Renal pelvis (tissue), 4 donors: ENCODE measurements around the gene ALPP. TPM values are rescaled to one million over a fixed set of nuclear protein-coding genes. Genes with fewer than 3 reads are reported as not detected.
"Not testable (repeated sequence)": the region's sequence is repeated elsewhere in the genome, so short reads cannot be mapped to it uniquely, and the experiment has no call there.

ENCODE experiments used
- DNase-seq: peaks from one replicate; pipeline ENCODE4 v3.0.0-alpha.2; 2013
- polyA plus RNA-seq, 3 donors: library from polyadenylated mRNA; unstranded; fragments of 120-200 nt; gene quantifications; one replicate each; pipeline ENCODE4 v1.2.1, GENCODE V29; 2013; ENCODE audit not compliant: insufficient read length in 3 of 3

The ALPP gene
- polyA plus RNA-seq, 3 donors, result not detected

DNA sequence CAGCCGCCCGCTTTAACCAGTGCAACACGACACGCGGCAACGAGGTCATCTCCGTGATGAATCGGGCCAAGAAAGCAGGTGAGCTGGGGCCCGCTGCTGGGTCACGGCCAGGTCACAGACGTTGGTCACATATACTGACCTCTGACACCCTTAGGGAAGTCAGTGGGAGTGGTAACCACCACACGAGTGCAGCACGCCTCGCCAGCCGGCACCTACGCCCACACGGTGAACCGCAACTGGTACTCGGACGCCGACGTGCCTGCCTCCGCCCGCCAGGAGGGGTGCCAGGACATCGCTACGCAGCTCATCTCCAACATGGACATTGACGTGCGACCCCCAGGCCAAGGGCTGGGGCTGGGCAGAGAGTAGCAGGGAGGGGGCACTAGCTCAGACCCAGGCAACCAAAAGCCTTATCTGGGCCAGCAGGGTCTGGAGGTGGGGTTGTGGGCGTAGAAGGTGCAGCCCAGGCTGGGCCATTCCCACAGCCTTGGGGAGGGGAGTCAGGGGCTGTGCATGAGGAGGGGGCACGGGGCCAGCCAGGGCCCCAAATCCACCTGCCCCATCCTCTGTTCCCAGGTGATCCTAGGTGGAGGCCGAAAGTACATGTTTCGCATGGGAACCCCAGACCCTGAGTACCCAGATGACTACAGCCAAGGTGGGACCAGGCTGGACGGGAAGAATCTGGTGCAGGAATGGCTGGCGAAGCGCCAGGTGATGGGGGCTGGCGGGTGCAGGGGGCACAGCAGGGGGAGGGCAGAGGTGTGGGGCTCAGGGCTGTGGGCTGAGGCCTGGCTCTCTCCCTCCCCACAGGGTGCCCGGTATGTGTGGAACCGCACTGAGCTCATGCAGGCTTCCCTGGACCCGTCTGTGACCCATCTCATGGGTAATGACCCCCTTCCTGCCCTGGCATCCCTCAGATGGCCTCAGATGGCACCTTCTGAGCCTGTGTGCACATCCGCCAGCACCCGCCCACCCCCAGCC, 1.3 kb downstream of the ALPP start:
- not testable (repeated sequence) for DNase-seq

- not testable (repeated sequence) for DNase-seq
Observed at GRCh38 chr2:232381204-232382031, 2.9 kb downstream of the ALPP start.

- no peak for DNase-seq
Observed at GRCh38 chr2:232382331-232383225, 4.0 kb downstream of the ALPP start.

- no peak for DNase-seq
Observed at GRCh38 chr2:232384466-232384865, 5.9 kb downstream of the ALPP start.

DNA sequence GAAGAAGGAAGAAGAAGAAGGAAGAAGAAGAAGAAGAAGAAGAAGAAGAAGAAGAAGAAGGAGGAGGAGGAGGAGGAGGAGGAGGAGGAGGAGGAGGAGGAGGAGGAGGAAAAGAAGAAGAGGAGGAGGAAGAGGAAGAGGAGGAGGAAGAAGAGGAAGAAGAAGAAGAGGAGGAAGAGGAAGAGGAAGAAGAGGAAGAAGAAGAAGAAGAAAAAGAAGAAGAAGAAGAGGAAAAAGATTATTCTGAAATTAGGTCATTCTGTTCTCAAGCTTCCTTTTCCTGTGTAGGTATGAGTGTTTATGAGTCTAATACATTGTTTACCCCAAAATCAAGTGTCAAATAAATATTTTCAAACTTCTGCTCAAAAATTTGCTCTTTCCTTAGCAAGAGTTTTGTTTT, 6.5 kb downstream of the ALPP start:
- not testable (repeated sequence) for DNase-seq

- DNase-seq, result no peak
Observed at GRCh38 chr2:232385660-232386489, 7.3 kb downstream of the ALPP start.

DNA sequence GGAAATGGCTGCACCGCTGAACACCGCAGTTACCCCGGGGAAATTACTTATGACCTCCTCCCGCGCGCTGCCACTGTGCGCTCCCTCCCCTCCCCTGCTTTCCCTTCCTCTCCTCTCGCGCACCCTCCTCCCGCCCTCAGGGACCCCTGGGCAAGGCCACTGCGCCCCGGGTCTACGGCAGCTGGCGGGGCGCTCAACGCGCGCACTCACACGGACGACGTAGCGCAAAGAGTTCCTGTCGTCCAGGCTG, 7.9 kb downstream of the ALPP start:
- DNase-seq, result no peak

DNA sequence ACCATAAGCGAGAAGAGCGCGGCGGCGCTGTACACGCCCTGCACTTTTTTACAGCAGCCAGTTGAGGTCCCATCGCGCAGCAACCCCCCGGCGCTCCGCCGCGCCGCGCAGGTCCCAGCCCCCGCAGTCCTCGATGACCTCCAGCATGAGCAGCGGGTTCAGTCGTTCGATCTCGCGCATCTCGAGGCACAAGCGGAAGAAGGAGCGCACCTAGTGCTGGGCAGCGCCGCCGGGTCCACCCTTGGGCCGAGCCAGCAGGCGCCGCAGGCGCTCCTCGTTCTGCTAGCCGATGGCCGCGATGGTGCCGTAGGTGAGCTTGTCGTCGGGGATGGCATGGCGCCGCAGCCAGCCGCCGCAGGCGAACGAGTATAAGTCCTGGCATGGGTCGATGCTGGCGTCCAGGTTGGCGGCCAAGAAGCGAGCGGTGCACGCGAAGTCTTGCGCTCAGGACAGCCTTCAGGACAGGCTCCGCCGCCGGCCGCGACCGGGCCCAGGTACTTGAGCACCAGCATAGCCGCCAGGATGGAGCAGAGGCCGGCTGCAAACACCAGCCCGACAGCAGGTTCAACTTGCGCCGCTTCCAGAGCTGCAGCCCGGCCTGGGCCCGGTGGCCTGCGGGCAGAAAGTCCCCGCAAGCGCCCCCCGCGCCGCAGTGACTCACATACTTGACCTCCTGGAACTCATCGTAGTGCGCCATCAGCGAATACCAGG, 8.3 kb downstream of the ALPP start:
- DNase-seq, result no peak

- no peak for DNase-seq
Observed at GRCh38 chr2:232387451-232388171, 9.1 kb downstream of the ALPP start.

DNA sequence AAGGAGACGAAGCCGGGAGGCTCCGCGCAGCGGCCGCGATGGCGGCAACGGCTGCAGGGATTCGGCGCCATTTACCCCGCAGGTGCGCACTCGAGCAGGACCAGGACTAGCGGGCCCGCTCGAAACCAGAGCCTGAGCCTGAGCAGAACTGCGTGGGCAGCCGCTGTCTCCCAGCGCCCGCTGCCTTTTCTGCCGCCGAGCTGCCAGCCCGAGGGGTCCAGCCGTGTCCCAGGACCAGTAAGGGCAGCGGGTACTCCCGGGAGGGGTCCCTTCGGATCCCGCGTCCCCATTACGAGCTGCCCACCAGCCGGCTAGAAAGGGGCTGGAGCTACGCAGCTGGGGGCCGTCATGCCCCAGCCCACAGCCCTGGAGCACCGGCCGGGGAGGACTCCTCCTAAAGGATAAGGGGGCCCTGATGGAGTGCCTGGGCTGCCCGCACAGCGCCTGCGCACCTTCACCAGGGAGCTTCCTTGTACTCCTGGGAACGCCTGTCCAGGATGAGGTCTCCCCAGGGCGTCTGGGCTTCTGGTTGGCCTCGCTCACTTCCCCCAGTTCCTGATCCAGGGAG, 9.9 kb downstream of the ALPP start:
- DNase-seq, result no peak

GRCh38 chr2:232389327-232389726, 10.8 kb downstream of the ALPP start:
- DNase-seq, result no peak

- DNase-seq, result no peak
Observed at GRCh38 chr2:232390661-232391060, 12.1 kb downstream of the ALPP start.

GRCh38 chr2:232393556-232393955, 15.0 kb downstream of the ALPP start:
- DNase-seq, result no peak

DNA sequence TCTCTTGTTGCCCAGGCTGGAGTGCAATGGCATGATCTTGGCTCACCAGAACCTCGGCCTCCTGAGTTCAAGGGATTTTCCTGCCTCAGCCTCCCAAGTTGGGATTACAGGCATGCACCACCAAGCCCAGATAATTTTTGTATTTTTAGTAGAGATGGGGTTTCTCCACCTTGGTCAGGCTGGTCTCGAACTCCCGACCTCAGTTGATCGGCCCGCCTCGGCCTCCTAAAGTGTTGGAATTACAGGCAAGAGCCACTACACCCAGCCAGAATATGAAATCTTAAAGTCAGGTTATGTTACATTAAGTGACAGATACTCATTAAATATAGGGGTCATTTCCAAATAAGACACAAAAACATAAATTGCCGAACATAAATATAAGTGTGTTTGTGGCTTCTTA, 15.9 kb downstream of the ALPP start:
- DNase-seq, result not testable (repeated sequence)

- DNase-seq, result no peak
Observed at GRCh38 chr2:232395586-232395985, 17.0 kb downstream of the ALPP start.

DNA sequence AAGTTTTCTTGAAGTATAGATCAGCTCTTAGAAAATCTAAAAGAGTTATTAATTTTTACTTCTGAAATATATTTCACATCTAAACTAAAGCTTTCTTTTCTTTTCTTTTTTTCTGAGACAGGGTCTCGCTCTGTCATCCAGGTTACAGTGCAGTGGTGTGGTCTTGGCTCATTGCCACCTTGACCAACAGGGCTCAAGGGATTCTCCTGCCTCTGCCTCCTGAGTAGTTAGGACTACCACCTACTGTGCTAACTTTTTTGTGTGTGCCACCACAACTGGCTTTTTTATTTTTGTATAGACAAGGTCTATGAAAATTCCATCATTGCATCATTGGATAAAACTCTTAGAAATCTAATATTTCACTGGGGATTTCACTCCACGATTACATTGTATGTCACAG, 18.1 kb downstream of the ALPP start:
- DNase-seq, result no peak

- no peak for DNase-seq
Observed at GRCh38 chr2:232398293-232399034, 19.9 kb downstream of the ALPP start.

DNA sequence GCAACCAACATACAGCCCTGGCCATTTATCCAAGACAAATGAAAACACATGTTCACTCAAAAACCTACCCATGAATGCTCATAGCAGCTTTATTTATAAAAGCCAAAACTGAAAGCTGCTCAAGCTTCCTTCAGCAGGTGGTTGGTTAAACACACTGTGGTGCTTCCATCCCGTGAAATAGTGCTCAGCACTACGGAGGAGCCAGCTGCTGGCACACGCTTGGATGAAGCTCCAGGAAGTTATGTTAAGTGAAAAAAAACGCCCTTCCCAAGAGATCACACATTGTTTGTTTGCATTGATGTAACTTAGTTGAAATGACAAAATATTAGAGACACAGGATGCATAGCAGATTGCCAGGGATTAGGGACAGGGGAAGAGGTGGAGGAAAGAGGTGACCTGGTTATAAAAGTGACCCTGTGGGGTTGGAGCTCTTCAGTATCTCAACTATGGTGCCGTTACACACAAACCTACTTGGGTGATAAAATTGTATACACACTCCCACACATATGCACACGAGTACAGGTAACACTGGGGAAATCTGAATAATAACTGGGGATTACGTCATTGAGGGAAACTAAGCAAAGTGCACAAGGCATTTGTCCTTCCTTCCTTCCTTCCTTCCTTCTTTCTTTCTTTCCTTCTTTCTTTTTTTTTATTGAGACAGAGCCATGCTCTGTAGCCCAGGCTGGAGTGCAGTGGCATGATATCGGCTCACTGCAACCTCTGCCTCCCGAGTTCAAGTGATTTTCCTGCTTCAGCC, 21.9 kb downstream of the ALPP start:
- DNase-seq, result no peak
